Cardiac ventricle fibroblast (primary cell): ENCODE data around the gene WTAP. TPM values are rescaled to one million over a fixed set of nuclear protein-coding genes. Genes with fewer than 3 reads are reported as not detected.

ENCODE experiments used
- total RNA-seq: library from RNA; depleted of rRNA; stranded (reverse); fragments of >200 nt; gene quantifications from 2 replicates; pipeline ENCODE4 v1.2.3, GENCODE V29; 2015

The WTAP gene
- total RNA-seq = 68.9 and 72.7 TPM in 2 replicates

GRCh38 chr6:159726918-159727716, at the start of gene WTAP:
WTAP (plus strand) TSS chr6:159727506; CDS start chr6:159736266, 8,760 bp downstream.

DNA sequence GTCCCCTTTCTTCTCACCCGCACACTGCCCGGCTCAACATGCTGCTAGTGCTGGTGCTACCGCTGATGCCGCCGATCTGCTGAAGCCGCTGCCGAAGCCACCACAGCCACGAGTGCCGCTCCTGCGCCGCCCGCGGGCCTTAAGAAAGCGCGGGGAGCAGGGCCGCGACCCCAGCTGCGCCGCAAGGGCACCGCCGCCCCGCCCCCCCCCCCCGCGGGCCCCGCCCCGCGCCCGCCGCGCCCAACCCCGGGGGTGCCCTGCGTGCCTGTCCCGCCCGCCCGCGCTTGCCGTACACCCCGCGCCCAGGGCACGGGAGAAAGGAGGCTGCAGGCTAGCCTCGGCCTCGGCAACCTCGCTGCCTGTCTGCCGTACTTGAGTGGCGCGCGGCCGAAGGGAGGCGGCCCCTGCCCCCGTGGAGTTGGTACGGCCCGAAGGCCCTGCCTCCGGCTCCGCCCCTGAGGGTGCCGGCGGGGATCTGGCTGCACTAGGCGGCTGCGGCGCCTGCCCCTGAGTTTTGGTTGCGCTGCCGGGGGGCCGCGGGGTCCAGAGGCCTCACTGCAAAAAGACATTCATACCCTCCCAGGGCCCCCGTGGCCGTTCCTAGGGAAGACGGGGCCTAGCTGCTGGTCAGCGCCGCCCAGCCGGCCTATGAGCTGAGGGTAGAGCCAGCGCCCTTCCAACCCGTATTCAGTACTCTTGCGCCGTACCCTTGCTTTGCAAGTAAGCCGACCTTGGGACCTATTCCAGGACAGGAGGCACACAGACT, 34.0 kb upstream of the WTAP start, which contains the start of gene SOD2:
TSS of gene SOD2 (minus strand) at position 114 of the 766 bp plus-strand sequence. CDS start at position 40, 74 bp downstream.

GRCh38 chr6:159761873-159762680, 34.8 kb downstream of the WTAP start, which contains the start of gene ACAT2:
ACAT2 (plus strand) TSS chr6:159762045; CDS start chr6:159762088, 43 bp downstream.

DNA sequence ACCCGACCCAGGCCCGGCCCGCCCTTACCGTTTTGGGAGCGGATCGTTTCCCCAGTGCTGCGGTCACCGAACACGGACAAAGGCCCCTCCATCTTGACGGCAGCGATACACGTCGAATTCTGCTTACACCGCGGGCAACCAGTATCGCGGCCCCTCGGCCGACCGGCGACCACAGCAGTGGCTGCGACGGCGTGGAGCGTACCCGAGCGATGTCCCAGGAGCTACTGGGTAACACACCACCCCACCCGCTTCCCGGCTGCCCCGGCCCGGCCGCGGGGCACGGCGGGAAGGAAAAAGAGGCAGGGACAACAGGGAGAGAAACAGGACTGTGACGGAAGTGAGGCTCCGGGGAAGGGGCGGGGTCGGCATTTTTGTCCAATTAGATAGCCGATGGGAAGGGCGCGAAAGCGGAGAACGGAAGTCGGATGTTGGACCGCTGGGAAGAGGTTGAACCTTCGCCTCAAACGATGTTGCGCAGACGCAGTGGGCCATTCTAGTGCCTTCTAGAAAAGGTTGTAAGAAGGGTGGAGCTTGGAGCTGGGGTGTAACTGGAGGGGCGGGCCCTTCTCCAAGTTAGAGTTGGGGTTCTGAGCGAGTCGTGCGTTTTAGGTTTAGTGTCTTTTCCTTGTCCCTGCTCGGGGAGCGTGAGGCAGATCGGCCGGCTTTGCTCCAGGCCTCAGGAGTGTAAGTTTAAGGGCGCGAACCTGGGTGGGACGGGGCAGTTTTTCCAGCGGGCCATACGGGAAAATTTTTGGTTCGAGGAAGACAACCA, 62.3 kb downstream of the WTAP start, which contains the start of gene TCP1:
TSS of gene TCP1 (minus strand) at position 226 of the 772 bp plus-strand sequence. CDS start at position 92, 134 bp downstream.

DNA sequence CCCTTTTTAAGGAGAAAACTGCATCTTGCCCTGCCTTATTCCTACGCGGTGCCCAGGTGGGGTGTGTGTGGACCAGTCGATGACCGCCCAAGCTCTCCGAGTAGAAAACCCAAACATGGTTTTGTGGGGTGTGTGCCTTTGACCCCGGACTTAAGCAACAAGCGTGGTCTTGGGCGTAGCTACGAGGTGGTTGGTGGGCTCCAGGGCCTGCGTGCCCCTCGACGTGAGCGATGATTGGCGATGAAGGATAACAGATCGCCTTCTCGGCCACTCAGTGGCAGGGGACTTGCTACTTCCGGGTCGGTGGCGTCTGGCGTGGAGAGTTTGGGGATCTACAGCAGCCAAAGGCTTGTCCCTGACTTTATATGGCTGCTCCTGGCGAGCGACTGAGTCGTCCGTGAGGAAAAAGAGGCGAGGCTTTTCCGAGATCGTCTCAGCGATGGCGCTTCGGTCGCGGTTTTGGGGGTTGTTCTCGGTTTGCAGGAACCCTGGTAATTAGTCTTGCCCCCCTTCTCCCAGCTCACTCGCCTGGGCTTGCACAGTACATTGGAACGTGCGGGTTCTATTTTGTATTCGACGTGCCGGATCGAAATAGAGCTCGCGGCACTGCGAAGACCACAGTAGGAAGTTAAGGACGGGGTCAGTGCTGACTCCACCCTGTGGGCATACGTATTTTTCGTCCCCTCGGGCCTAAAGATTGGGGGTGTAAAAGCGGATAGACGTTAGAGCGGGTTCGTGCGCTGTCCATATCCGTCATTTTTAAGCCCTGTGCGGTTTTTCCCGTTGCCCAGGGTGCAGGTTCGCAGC, 63.0 kb downstream of the WTAP start, which contains the start of gene MRPL18:
TSS of gene MRPL18 (plus strand) at position 319 of the 807 bp plus-strand sequence. CDS start at position 440, 121 bp downstream.

DNA sequence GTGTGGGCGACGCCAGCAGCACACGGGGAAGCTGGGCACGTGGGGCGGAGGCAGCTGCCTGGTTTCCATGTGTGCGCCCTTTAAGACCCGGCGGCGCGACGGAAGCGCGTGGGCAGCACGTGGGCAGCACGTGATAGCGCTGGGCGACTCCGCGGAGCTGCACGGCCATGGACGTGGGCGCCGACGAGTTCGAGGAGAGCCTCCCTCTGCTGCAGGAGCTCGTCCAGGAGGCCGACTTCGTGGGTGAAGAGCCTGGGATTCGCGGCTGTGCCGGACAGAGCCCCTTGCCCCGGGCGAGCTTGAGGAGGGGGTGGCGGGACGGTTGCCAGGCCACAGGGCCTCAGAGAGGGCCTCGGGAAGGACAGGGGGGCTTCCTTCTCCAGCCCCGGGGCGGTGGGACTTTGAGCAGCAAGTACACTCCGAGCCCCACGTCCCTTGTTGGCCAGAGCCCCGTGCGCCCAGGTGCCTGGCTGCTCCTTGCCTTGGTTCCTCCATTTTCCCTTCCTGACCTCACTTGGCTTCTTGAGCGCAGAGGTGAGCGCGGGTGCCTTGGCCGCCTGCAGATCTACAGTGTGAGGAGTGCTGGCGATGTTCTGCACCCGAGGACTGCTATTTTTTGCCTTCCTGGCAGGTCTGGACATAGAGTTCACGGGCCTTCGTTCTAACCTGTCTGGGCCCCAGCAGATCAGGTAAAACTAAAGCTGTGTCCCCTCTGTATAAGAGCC, 73.0 kb downstream of the WTAP start, which contains the start of gene PNLDC1:
TSS of gene PNLDC1 (plus strand) at position 136 of the 725 bp plus-strand sequence. CDS start at position 168, 32 bp downstream.

Other genes with a start within 250 kb of the WTAP start
- 347 and 361 TPM in 2 replicates for gene SOD2, start 34.3 kb upstream of the WTAP start, total RNA-seq
- 10.8 and 17.5 TPM in 2 replicates for gene ACAT2, start 34.5 kb downstream of the WTAP start, total RNA-seq
- gene TCP1, start 62.1 kb downstream of the WTAP start, total RNA-seq = 91.9 and 97.6 TPM in 2 replicates
- 60.8 and 71.0 TPM in 2 replicates for gene MRPL18, start 63.0 kb downstream of the WTAP start, total RNA-seq
- gene PNLDC1, start 72.8 kb downstream of the WTAP start, total RNA-seq = 0.81 and 1.3 TPM in 2 replicates
- gene MAS1, start 163.5 kb downstream of the WTAP start, total RNA-seq = 0.05 and 0.25 TPM in 2 replicates
- 93.7 and 99.3 TPM in 2 replicates for gene IGF2R, start 241.6 kb downstream of the WTAP start, total RNA-seq